Endothelial cell (in vitro differentiated cells): ENCODE data around the gene BAZ2B. TPM values are rescaled to one million over a fixed set of nuclear protein-coding genes. Genes with fewer than 3 reads are reported as not detected.

Experiments used
- DNase-seq: peaks from one replicate; pipeline ENCODE4 v3.0.0; 2021; ENCODE audit warnings: low spot score
- H3K27ac Mint-ChIP-seq: one replicate; pipeline ENCODE4 v1.8.0; 2021; ENCODE audit warnings: mixed read lengths, inconsistent platforms; ENCODE audit not compliant: unreplicated experiment
- H3K27me3 Mint-ChIP-seq: one replicate; pipeline ENCODE4 v1.8.0; 2021; ENCODE audit warnings: mild to moderate bottlenecking, moderate library complexity, mixed read lengths, inconsistent platforms; ENCODE audit not compliant: unreplicated experiment
- H3K36me3 Mint-ChIP-seq: one replicate; pipeline ENCODE4 v1.8.0; 2021; ENCODE audit warnings: mild to moderate bottlenecking, low read depth, mixed read lengths, inconsistent platforms; ENCODE audit not compliant: unreplicated experiment
- H3K4me1 Mint-ChIP-seq: one replicate; pipeline ENCODE4 v1.8.0; 2021; ENCODE audit warnings: mild to moderate bottlenecking, mixed read lengths, inconsistent platforms; ENCODE audit not compliant: unreplicated experiment
- H3K4me3 Mint-ChIP-seq: one replicate; pipeline ENCODE4 v1.8.0; 2021; ENCODE audit warnings: mild to moderate bottlenecking, mixed read lengths, inconsistent platforms; ENCODE audit not compliant: unreplicated experiment
- H3K9me3 Mint-ChIP-seq: one replicate; pipeline ENCODE4 v1.8.0; 2021; ENCODE audit warnings: mixed read lengths, inconsistent platforms; ENCODE audit not compliant: unreplicated experiment
- CTCF ChIP-seq: fragments of 200-600 bp; sonication (generic); IDR thresholded peaks from one replicate; pipeline ENCODE4 v1.5.0; 2021; ENCODE audit warnings: antibody characterized with exemption; ENCODE audit not compliant: unreplicated experiment
- total RNA-seq: library from RNA; stranded (reverse); fragmentation: NEBNext Ultra II Directional; extraction: Animal tissue kit (Norgen Biotek cat#: 25700); gene quantifications from one replicate; pipeline ENCODE4 v1.2.1, GENCODE V29; 2021; ENCODE audit not compliant: unreplicated experiment

The BAZ2B gene
- total RNA-seq, 1 donor from 2014 or later = 100 TPM

DNA sequence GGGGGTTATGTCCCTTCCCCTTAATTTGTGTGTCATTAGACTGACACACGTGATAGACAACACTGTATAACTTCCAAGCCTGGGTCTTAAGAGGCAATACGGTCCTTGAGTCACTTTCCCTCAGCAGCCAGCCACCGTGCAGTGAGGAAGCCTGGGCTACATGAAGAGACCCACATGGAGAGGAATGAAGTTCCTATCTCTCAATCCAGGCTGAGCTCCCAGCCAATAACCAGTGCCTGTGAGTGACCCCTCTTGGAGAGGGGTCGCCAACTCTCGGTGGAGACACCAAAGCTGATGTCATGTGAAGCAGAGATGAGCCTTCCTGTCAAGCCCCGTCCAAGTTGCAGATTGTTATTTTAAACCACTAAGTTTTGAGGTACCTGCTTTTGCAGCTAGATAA lies 324.2 kb downstream of the BAZ2B start:
- DNase-seq = no peak
- no peak overlapping the region for H3K4me3 Mint-ChIP-seq

DNA sequence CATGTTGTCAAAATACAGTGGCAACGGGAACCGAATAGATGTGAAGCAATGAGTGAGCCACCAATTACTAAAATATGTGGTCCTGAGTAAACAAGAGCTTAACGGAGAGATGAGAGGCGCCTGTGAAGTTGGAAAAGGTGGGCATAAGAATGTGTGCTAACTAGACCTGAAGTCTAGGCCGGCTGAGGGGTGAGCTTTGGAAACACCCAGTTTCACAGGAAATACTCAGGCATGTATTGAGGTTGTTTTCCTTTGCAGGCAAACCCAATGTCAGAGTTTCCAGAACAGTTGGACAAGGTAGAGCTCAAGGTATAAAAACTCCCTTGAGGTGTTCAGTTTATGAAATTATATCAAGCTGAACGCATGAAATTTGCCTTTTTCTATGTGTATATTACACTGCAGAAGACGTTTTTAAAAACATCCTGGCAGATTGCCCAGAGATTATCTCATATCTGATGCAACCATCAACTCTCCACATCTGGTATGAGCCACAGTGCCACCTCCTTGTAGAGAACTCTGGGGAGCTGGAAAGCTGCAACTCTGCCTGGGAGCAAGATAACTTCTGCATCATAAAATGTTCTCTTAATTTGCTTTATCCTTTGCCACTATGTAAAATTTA lies 325.9 kb downstream of the BAZ2B start:
- DNase-seq = no peak
- H3K4me1 Mint-ChIP-seq = peaks cover 5% of the 10 kb centered on the region
- no peaks in the 10 kb centered on the region for H3K36me3 Mint-ChIP-seq
- no peak for TF ChIP-seq CTCF
- no peaks in the 10 kb centered on the region for H3K9me3 Mint-ChIP-seq
- no peaks in the 10 kb centered on the region for H3K27me3 Mint-ChIP-seq
- H3K27ac Mint-ChIP-seq = no peak overlapping the region
- no peak overlapping the region for H3K4me3 Mint-ChIP-seq

More for the DNA sequence above, 324.2 kb downstream of the BAZ2B start:
- Mint-ChIP-seq H3K9me3 (no peaks in the 10 kb centered on the region), H3K36me3 (peaks cover 3% of the 10 kb centered on the region), H3K27ac (no peak overlapping the region), H3K27me3 (no peaks in the 10 kb centered on the region), H3K4me1 (peaks cover 8% of the 10 kb centered on the region)
- no peak for TF ChIP-seq CTCF

- Mint-ChIP-seq H3K27ac (no peak overlapping the region), H3K4me3 (no peak overlapping the region), H3K9me3 (no peaks in the 10 kb centered on the region), H3K4me1 (peaks cover 5% of the 10 kb centered on the region), H3K36me3 (no peaks in the 10 kb centered on the region), H3K27me3 (peaks cover 2% of the 10 kb centered on the region)
- DNase-seq = no peak
- no peak for TF ChIP-seq CTCF
Measured at GRCh38 chr2:159287733-159288132, 328.6 kb downstream of the BAZ2B start.

DNA sequence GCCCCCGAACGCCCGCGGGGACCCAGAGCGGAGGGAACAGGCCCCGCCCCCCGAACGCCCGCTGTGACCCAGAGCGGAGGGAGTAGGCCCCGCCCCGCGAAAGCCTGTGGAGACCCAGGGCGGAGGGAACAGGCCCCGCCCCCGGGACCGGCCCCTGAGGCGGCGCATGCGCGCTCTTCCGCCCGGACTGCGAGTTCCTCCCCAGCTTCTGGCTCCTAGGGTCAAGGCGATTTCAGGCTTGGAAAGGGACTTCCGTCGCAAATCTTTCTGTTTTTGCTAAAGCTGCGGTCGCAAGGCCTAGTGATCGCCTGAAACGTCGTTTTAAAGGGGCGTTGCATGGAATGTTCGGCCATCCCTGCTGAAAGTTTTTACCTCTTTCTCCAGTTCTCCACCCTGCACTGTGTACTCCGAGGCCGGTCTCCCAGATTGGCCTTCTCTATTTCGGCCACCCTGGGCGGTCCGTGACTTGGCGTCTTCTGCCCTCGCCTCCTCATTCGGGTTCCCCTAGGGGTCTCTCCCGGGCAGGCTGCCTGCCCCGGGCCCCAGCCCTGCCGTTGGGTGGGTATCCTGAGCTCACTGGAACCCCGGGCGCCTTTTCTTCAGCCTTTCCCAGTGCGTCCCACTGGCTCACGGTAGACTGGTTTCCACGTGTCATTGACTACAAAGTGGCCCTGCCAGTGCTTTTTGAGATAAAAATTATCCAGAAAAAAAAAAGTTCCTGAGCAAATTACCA lies 329.5 kb downstream of the BAZ2B start:
- Mint-ChIP-seq H3K27ac (peak overlapping the region; percentile 86), H3K4me3 (peak overlapping the region; percentile 89), H3K36me3 (no peaks in the 10 kb centered on the region), H3K9me3 (no peaks in the 10 kb centered on the region), H3K27me3 (peaks cover 2% of the 10 kb centered on the region), H3K4me1 (peaks cover 5% of the 10 kb centered on the region)
- TF ChIP-seq CTCF = no peak
- peak; percentile 99 for DNase-seq

DNA sequence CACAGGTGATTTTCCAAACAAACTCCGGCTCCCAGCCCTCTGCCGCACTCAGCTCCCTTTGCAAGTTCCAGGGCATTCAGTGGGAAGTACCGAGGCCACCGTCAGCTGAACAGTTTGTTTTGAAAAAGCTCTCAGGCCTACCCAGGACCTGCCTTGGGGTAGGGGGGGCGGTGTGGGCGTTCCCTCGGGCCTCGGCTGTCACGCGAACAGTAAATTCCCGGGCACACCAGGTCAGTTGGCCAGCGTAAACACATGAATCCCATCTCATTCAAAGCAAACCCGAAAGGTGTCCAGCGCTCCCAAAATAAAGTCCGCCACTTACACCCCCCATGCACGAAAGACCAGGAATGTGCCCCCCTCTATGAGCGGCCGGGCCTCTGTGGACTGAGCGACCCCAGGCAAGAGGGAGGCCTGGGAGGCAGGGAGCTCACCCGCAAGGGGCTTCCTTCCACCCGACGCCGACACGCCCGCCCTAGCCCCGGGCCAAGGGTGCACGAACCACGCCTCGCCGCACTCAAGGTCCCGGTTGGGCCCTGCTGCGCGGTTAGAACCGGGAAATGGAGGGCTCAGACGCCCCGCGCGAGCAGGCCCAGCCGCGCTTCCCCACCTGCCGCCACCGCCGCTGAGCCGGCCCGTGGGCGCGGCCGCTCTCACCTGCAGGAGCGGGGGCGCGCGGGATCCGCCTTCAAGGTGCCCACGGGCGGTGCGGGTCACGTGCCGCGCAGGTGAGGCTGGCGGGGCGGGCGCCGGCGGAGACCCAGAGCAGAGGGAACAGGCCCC lies 330.2 kb downstream of the BAZ2B start, which contains the start of gene WDSUB1:
Gene WDSUB1 (minus strand): TSS at position 775 of the 780 bp plus-strand sequence. CDS start 3,634 bp downstream, outside the sequence.
- peak within 1 kb of the TSS; percentile 95 for H3K4me3 Mint-ChIP-seq
- no peaks in the 10 kb centered on the region for H3K9me3 Mint-ChIP-seq
- peak; percentile 55 for DNase-seq
- H3K27ac Mint-ChIP-seq = peak within 1 kb of the TSS; percentile 86
- peaks cover 5% of the 10 kb centered on the region for H3K4me1 Mint-ChIP-seq
- H3K27me3 Mint-ChIP-seq = peaks cover 2% of the 10 kb centered on the region
- no peak for TF ChIP-seq CTCF
- H3K36me3 Mint-ChIP-seq = no peaks in the 10 kb centered on the region
